WTC11 (cell line): Measurements from ENCODE around the gene GPBP1L1. TPM values are rescaled to one million over a fixed set of nuclear protein-coding genes. Genes with fewer than 3 reads are reported as not detected.

Source experiments
- ATAC-seq: fragments of 200-7000 bp; cut with Tn5 transposase; 2 replicates; pipeline ENCODE4 v1.10.0; 2021; ENCODE audit warnings: mild to moderate bottlenecking, moderate library complexity
- CTCF ChIA-PET: fragments of 300-600 bp; sonication (Branson Sonifier 250); formaldehyde crosslinking; loops from one replicate; lab custom pipeline; 2021; ENCODE audit warnings: antibody characterized with exemption; lab: Charles Lee
- POLR2A ChIA-PET: fragments of 350-600 bp; sonication (Branson Sonifier 250); formaldehyde crosslinking; loops from one replicate; lab custom pipeline; 2021; ENCODE audit warnings: antibody characterized with exemption; lab: Charles Lee
- DNase-seq: peaks from one replicate; pipeline ENCODE4 v3.0.0; 2021; ENCODE audit warnings: low spot score
- H3K27ac Mint-ChIP-seq: 2 replicates; pipeline ENCODE4 v1.8.0; 2021; ENCODE audit warnings: mixed read lengths
- H3K27me3 Mint-ChIP-seq: 2 replicates; pipeline ENCODE4 v1.8.0; 2021; ENCODE audit warnings: low read depth, mild to moderate bottlenecking, moderate library complexity, mixed read lengths
- H3K36me3 Mint-ChIP-seq: 2 replicates; pipeline ENCODE4 v1.8.0; 2021; ENCODE audit warnings: mixed read lengths
- H3K4me1 Mint-ChIP-seq: 2 replicates; pipeline ENCODE4 v1.8.0; 2022; ENCODE audit warnings: mixed read lengths
- H3K4me3 Mint-ChIP-seq: 2 replicates; pipeline ENCODE4 v1.8.0; 2021; ENCODE audit warnings: mild to moderate bottlenecking, moderate library complexity, mixed read lengths
- H3K9me3 Mint-ChIP-seq: 2 replicates; pipeline ENCODE4 v1.8.0; 2021; ENCODE audit warnings: mixed read lengths
- AR ChIP-seq: fragments of 250-450 bp; sonication (Bioruptor Pico); IDR thresholded peaks from 2 replicates; pipeline ENCODE4 v1.9.0; 2021; ENCODE audit warnings: mild to moderate bottlenecking
- ATF6 ChIP-seq: sonication (generic); formaldehyde crosslinking; IDR thresholded peaks from 2 replicates; pipeline ENCODE4 v1.8.1; 2023; ENCODE audit warnings: mild to moderate bottlenecking, missing genetic modification reagents
- ETV6 ChIP-seq: sonication (generic); formaldehyde crosslinking; IDR thresholded peaks from 2 replicates; pipeline ENCODE4 v1.8.1; 2022; ENCODE audit warnings: mild to moderate bottlenecking, missing genetic modification reagents
- GABPB1 ChIP-seq: sonication (generic); formaldehyde crosslinking; IDR thresholded peaks from 2 replicates; pipeline ENCODE4 v1.8.1; 2023; ENCODE audit warnings: mild to moderate bottlenecking, missing genetic modification reagents
- HMGA2 ChIP-seq: fragments of 250-450 bp; sonication (Bioruptor Pico); IDR thresholded peaks from 2 replicates; pipeline ENCODE4 v1.4.0; 2021; ENCODE audit warnings: mild to moderate bottlenecking, moderate library complexity
- HMGXB4 ChIP-seq: sonication (generic); formaldehyde crosslinking; IDR thresholded peaks from 2 replicates; pipeline ENCODE4 v1.8.1; 2023; ENCODE audit warnings: mild to moderate bottlenecking, moderate library complexity, missing genetic modification reagents
- JUN ChIP-seq: sonication (generic); formaldehyde crosslinking; IDR thresholded peaks from 2 replicates; pipeline ENCODE4 v1.8.0; 2023; ENCODE audit warnings: mild to moderate bottlenecking, missing genetic modification reagents
- MXD4 ChIP-seq: fragments of 250-450 bp; sonication (Bioruptor Pico); IDR thresholded peaks from 2 replicates; pipeline ENCODE4 v1.8.0; 2021; ENCODE audit warnings: mild to moderate bottlenecking, moderate library complexity, borderline replicate concordance
- NFE2L1 ChIP-seq: sonication (generic); formaldehyde crosslinking; IDR thresholded peaks from 2 replicates; pipeline ENCODE4 v1.8.1; 2023; ENCODE audit warnings: missing genetic modification reagents
- SOX15 ChIP-seq: fragments of 250-450 bp; sonication (Bioruptor Pico); IDR thresholded peaks from 2 replicates; pipeline ENCODE4 v1.9.0; 2021; ENCODE audit warnings: mild to moderate bottlenecking
- ZNF263 ChIP-seq: sonication (generic); formaldehyde crosslinking; IDR thresholded peaks from 2 replicates; pipeline ENCODE4 v1.8.1; 2022; ENCODE audit warnings: low read depth, mild to moderate bottlenecking, moderate library complexity, missing genetic modification reagents
- ZNF416 ChIP-seq: fragments of 250-450 bp; sonication (Bioruptor Pico); IDR thresholded peaks from 2 replicates; pipeline ENCODE4 v1.9.0; 2021; ENCODE audit warnings: mild to moderate bottlenecking, inconsistent platforms
- ZNF425 ChIP-seq: fragments of 250-450 bp; sonication (Bioruptor Pico); conservative IDR thresholded peaks from 2 replicates; pipeline ENCODE4 v1.9.0; 2021; ENCODE audit warnings: mild to moderate bottlenecking
- ZNF532 ChIP-seq: fragments of 250-450 bp; sonication (Bioruptor Pico); IDR thresholded peaks from 2 replicates; pipeline ENCODE4 v1.9.0; 2021; ENCODE audit warnings: mild to moderate bottlenecking, borderline replicate concordance
- ZNF671 ChIP-seq: fragments of 250-450 bp; sonication (Bioruptor Pico); IDR thresholded peaks from 2 replicates; pipeline ENCODE4 v1.8.0; 2021; ENCODE audit warnings: mild to moderate bottlenecking
- total RNA-seq: library from RNA; stranded (reverse); gene quantifications from 3 replicates; pipeline ENCODE4 v1.2.3, GENCODE V29; 2021
- TF ChIP-seq, protein P1 (sequence below): sonication (generic); formaldehyde crosslinking; IDR thresholded peaks from 2 replicates; pipeline ENCODE4 v1.8.1; 2022; ENCODE audit warnings: low read depth, mild to moderate bottlenecking, moderate library complexity, missing genetic modification reagents, borderline replicate concordance
- TF ChIP-seq, protein P2 (sequence below): sonication (generic); formaldehyde crosslinking; IDR thresholded peaks from 2 replicates; pipeline ENCODE4 v1.8.0; 2022; ENCODE audit warnings: mild to moderate bottlenecking, missing genetic modification reagents
- TF ChIP-seq, protein P3 (sequence below): fragments of 200-600 bp; IDR thresholded peaks from 2 replicates; pipeline ENCODE4 v1.8.0; 2022; ENCODE audit warnings: antibody characterized with exemption

The GPBP1L1 gene
- total RNA-seq, 1 experiment from 2014 or later: 126 TPM

DNA sequence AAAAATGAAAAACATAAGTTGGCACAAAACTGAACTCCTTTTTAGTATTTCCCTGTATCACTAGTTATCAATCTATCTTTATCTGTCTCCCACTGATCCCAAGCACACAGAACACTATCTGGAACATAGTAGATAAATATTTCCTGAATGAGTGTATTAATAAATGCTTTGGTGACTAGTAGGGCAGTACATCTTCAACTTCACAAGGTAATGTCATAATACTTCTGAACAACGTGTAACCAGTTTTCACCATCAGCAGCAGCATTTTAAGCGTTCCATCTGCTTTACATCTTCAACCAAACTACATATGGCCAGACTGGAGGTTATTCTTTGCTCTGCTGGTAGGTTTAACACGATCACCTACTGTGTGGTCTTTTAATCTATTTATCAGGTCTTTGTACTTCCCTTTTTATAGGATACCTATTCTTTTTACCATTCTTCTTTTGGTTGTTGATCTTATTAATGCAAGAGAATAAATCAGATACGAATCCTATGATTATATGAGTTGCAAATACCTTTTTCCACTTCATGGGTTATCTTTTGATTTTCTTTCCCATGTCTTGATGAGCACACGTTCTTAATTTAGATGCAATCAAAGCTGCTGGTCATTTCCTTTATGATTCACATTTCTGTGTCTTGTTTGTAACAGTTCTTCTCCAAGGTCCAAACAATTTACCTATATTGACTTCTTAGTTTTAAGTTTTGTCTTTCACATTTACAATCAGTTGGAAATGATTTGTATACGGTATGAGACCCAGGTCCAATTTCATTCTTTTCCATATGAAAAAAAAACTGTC is 16.3 kb downstream of the GPBP1L1 start (continued):
- TF ChIP-seq, protein P1, sequence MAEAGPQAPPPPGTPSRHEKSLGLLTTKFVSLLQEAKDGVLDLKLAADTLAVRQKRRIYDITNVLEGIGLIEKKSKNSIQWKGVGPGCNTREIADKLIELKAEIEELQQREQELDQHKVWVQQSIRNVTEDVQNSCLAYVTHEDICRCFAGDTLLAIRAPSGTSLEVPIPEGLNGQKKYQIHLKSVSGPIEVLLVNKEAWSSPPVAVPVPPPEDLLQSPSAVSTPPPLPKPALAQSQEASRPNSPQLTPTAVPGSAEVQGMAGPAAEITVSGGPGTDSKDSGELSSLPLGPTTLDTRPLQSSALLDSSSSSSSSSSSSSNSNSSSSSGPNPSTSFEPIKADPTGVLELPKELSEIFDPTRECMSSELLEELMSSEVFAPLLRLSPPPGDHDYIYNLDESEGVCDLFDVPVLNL: no peak
- no peak for TF ChIP-seq ZNF671 (CRISPR knock-in tag)
- TF ChIP-seq MXD4 (CRISPR knock-in tag): no peak
- TF ChIP-seq ZNF532 (CRISPR knock-in tag): no peak
- no peak for TF ChIP-seq JUN (CRISPR knock-in tag)
- no peak for TF ChIP-seq GABPB1 (CRISPR knock-in tag)
- TF ChIP-seq ZNF425 (CRISPR knock-in tag): no peak
- TF ChIP-seq ZNF263 (CRISPR knock-in tag): no peak
- no peak for TF ChIP-seq AR (CRISPR knock-in tag)
- TF ChIP-seq ZNF416: no peak
- TF ChIP-seq, protein P2, sequence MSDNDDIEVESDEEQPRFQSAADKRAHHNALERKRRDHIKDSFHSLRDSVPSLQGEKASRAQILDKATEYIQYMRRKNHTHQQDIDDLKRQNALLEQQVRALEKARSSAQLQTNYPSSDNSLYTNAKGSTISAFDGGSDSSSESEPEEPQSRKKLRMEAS (CRISPR knock-in tag): no peak

DNA sequence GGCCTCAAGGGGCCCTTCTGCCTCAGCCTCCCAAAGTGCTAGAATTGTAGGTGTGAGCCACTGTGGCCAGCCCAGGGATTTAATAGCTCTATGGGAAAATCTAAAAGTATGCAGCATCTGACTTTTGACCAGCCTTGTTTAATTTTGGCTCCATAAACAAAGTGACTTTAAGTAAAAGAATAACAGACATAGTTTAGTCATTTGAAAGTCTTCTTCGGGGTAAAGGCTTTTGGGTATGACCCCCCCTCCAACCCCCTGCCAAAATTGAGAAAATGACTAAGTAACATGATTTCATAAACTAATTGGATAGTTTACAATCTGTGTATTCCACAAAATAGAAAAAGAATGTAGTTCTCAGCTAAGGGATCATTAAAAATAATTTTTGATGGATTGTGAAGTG is 17.0 kb downstream of the GPBP1L1 start:
- Mint-ChIP-seq H3K9me3 (0 out of 2 replicates have a peak, but pooled peaks cover 3% of the 10 kb centered on the region), H3K27ac (no peak overlapping the region), H3K4me3 (no peak overlapping the region), H3K36me3 (peaks cover 12% of the 10 kb centered on the region), H3K27me3 (no peaks in the 10 kb centered on the region), H3K4me1 (peaks cover 1% of the 10 kb centered on the region)
- DNase-seq (no peak), ATAC-seq (no peak)
- ChIA-PET CTCF (interaction anchor here (0.5 kb wide), 1 partner anchor 366 kb away, joined by 3 read pairs; no protein-coding TSS in a partner anchor), POLR2A (no interaction called here)
- TF ChIP-seq ZNF671 (CRISPR knock-in tag) (no peak), HMGA2 (CRISPR knock-in tag) (no peak), NFE2L1 (CRISPR knock-in tag) (no peak), HMGXB4 (CRISPR knock-in tag) (no peak), ETV6 (no peak), SOX15 (no peak), ATF6 (CRISPR knock-in tag) (no peak)
- TF ChIP-seq, protein P3, sequence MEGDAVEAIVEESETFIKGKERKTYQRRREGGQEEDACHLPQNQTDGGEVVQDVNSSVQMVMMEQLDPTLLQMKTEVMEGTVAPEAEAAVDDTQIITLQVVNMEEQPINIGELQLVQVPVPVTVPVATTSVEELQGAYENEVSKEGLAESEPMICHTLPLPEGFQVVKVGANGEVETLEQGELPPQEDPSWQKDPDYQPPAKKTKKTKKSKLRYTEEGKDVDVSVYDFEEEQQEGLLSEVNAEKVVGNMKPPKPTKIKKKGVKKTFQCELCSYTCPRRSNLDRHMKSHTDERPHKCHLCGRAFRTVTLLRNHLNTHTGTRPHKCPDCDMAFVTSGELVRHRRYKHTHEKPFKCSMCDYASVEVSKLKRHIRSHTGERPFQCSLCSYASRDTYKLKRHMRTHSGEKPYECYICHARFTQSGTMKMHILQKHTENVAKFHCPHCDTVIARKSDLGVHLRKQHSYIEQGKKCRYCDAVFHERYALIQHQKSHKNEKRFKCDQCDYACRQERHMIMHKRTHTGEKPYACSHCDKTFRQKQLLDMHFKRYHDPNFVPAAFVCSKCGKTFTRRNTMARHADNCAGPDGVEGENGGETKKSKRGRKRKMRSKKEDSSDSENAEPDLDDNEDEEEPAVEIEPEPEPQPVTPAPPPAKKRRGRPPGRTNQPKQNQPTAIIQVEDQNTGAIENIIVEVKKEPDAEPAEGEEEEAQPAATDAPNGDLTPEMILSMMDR: no peak
